Immature natural killer cell (primary cell): ENCODE measurements around the gene ERVK3-1. TPM values are rescaled to one million over a fixed set of nuclear protein-coding genes. Genes with fewer than 3 reads are reported as not detected.
A peak's percentile ranks its signal among the peaks of the same experiment; 100 is the strongest.
"Not testable (repeated sequence)": the region's sequence is repeated elsewhere in the genome, so short reads cannot be mapped to it uniquely, and the experiment has no call there.

ENCODE experiments used
- DNase-seq, 3 donors: peaks; one replicate each; pipeline ENCODE4 v3.0.0; 2022; ENCODE audit warnings: mixed read lengths in 1 of 3
- H3K27ac Mint-ChIP-seq, 6 donors: one replicate each; pipeline ENCODE4 v1.8.0; 2020; ENCODE audit warnings: mixed read lengths in 6 of 6, mild to moderate bottlenecking in 5 of 6, inconsistent platforms in 4 of 6, moderate library complexity in 3 of 6
- H3K27me3 Mint-ChIP-seq, 3 donors: one replicate each; pipeline ENCODE4 v1.8.0; 2020 to 2021; ENCODE audit warnings: low read depth in 3 of 3, mild to moderate bottlenecking in 3 of 3, mixed read lengths in 3 of 3, moderate library complexity in 3 of 3, inconsistent platforms in 1 of 3
- H3K36me3 Mint-ChIP-seq, 3 donors: one replicate each; pipeline ENCODE4 v1.8.0; 2020; ENCODE audit warnings: mixed read lengths in 3 of 3, inconsistent platforms in 2 of 3, mild to moderate bottlenecking in 2 of 3
- H3K4me1 Mint-ChIP-seq, 2 donors: one replicate each; pipeline ENCODE4 v1.8.0; 2020; ENCODE audit warnings: inconsistent platforms in 2 of 2, mild to moderate bottlenecking in 2 of 2, mixed read lengths in 2 of 2, moderate library complexity in 1 of 2
- H3K4me3 Mint-ChIP-seq, 5 donors: one replicate each; pipeline ENCODE4 v1.8.0; 2020; ENCODE audit warnings: mild to moderate bottlenecking in 5 of 5, mixed read lengths in 5 of 5, inconsistent platforms in 3 of 5, moderate library complexity in 3 of 5
- H3K9me3 Mint-ChIP-seq, 6 donors: one replicate each; pipeline ENCODE4 v1.8.0; 2020; ENCODE audit warnings: mild to moderate bottlenecking in 6 of 6, mixed read lengths in 6 of 6, inconsistent platforms in 4 of 6, moderate library complexity in 3 of 6
- polyA plus RNA-seq, 3 donors: library from polyadenylated mRNA; unstranded; fragments of 300-500 nt; fragmentation: Illumina TruSeq; gene quantifications; one replicate each; pipeline ENCODE4 v1.2.3, GENCODE V29; 2021

The ERVK3-1 gene, protein sequence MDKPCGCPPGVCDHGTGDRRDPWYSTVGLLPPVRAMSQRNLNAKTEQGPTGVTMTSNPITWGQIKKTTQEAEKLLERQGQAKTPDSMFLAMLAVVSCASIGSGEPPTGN
- 100 to 1,000 TPM in 1 of 3 donors, 10 to 100 TPM in 2; 76.5 to 113 (median 91.6) TPM for polyA plus RNA-seq

GRCh38 chr19:58305065-58305931 is at the start of gene ERVK3-1:
Gene ERVK3-1 (plus strand): TSS chr19:58305377. CDS start chr19:58312169, 6,792 bp downstream.
- peak; percentile 95 to 96 (median 95) for DNase-seq
- peaks cover 32 to 56% of the 10 kb centered on the region in 2 donors for H3K4me1 Mint-ChIP-seq
- peaks cover 20 to 53% (median 32%) of the 10 kb centered on the region in 3 donors for H3K36me3 Mint-ChIP-seq
- peaks cover 0 to 2% (median 0%) of the 10 kb centered on the region in 6 donors for H3K9me3 Mint-ChIP-seq
- H3K27me3 Mint-ChIP-seq, result peaks cover 8 to 16% (median 11%) of the 10 kb centered on the region in 3 donors
- H3K4me3 Mint-ChIP-seq, result peak within 1 kb of the TSS; percentile 95 to 98 (median 98)
- peak within 1 kb of the TSS; percentile 98 to 100 (median 100) for H3K27ac Mint-ChIP-seq

GRCh38 chr19:58258259-58258658 is 46.9 kb upstream of the ERVK3-1 start:
- H3K4me1 Mint-ChIP-seq, DNase-seq, H3K27me3 Mint-ChIP-seq, H3K4me3 Mint-ChIP-seq: not testable (repeated sequence)
- peak overlapping the region in 1 of 6 donors; percentile 50 for H3K27ac Mint-ChIP-seq
- H3K36me3 Mint-ChIP-seq, result peaks cover 63 to 88% (median 77%) of the 10 kb centered on the region in 3 donors
- peaks cover 52 to 100% (median 95%) of the 10 kb centered on the region in 6 donors for H3K9me3 Mint-ChIP-seq

DNA sequence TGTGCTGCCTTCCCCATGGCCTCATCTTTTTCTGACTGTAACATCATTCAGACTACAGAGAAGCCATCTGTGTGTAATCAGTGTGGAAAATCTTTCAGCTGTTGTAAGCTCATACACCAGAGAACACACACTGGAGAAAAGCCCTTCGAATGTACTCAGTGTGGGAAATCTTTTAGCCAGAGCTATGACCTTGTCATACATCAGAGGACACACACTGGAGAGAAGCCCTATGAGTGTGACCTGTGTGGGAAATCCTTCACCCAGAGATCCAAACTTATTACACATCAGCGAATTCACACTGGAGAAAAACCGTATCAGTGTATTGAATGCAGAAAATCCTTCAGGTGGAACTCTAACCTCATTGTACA is 43.6 kb upstream of the ERVK3-1 start:
- H3K27me3 Mint-ChIP-seq, result peaks cover 0 to 8% (median 2%) of the 10 kb centered on the region in 3 donors
- no peak overlapping the region for H3K4me3 Mint-ChIP-seq
- no peak for DNase-seq
- peaks cover 47 to 68% (median 50%) of the 10 kb centered on the region in 3 donors for H3K36me3 Mint-ChIP-seq
- H3K4me1 Mint-ChIP-seq, result peaks cover 4 to 8% of the 10 kb centered on the region in 2 donors
- H3K27ac Mint-ChIP-seq, result no peak overlapping the region
- H3K9me3 Mint-ChIP-seq, result peaks cover 59 to 99% (median 95%) of the 10 kb centered on the region in 6 donors

DNA sequence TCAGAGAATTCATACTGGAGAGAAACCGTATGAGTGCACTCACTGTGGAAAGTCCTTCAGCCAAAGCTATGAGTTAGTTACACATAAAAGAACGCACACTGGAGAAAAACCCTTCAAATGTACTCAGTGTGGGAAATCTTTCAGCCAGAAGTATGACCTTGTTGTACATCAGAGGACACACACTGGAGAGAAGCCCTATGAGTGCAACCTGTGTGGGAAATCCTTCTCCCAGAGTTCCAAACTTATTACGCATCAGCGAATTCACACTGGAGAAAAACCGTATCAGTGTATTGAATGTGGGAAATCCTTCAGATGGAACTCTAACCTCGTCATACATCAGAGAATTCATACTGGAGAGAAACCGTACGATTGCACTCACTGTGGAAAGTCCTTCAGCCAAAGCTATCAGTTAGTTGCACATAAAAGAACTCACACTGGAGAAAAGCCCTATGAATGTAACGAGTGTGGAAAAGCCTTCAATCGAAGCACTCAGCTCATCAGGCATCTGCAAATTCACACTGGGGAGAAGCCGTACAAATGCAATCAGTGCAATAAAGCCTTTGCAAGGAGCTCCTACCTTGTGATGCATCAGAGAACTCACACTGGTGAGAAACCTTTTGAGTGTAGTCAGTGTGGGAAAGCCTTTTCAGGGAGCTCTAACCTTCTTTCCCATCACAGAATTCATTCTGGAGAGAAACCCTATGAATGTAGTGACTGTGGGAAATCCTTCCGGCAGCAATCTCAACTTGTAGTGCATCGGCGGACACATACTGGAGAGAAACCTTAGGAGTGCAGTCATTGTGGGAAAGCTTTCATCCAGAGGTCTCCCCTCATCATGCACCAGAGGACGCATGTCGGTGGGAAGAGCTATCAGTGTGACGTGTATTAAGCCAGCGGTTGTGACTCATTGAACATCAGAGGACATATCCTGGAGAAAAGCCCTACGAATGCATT is 42.9 kb upstream of the ERVK3-1 start:
- Mint-ChIP-seq H3K9me3 (peaks cover 54 to 100% (median 94%) of the 10 kb centered on the region in 6 donors), H3K4me3 (peak overlapping the region in 1 of 5 donors; percentile 54), H3K27ac (no peak overlapping the region), H3K4me1 (peaks cover 4 to 8% of the 10 kb centered on the region in 2 donors), H3K36me3 (peaks cover 47 to 66% (median 49%) of the 10 kb centered on the region in 3 donors), H3K27me3 (peaks cover 0 to 8% (median 2%) of the 10 kb centered on the region in 3 donors)
- DNase-seq, result no peak

GRCh38 chr19:58262922-58263296 is 42.3 kb upstream of the ERVK3-1 start:
- no peak overlapping the region for H3K27ac Mint-ChIP-seq
- H3K9me3 Mint-ChIP-seq, result peaks cover 50 to 99% (median 94%) of the 10 kb centered on the region in 6 donors
- H3K4me1 Mint-ChIP-seq, result peaks cover 2 to 4% of the 10 kb centered on the region in 2 donors
- peaks cover 40 to 60% (median 42%) of the 10 kb centered on the region in 3 donors for H3K36me3 Mint-ChIP-seq
- H3K4me3 Mint-ChIP-seq, result peak overlapping the region in 1 of 5 donors; percentile 54
- DNase-seq, result no peak
- H3K27me3 Mint-ChIP-seq, result peaks cover 0 to 8% (median 2%) of the 10 kb centered on the region in 3 donors

DNA sequence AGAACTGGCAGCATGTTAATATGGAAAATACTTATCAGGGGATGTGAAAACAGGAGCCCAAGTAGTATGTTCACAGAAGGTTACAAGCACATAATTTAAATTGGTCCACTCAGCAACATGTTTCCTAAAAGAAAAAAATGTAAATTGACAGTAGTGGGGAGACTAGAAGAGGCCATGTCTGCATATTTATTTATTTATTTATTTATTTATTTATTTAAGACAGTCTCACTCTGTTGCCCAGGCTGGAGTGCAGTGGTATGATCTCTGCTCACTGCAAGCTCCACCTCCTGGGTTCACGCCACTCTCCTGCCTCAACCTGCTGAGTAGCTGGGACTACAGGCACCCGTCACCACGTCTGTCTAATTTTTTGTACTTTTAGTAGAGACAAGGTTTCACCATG is 40.1 kb upstream of the ERVK3-1 start:
- Mint-ChIP-seq H3K36me3 (peaks cover 33 to 52% (median 35%) of the 10 kb centered on the region in 3 donors), H3K4me3 (no peak overlapping the region), H3K9me3 (peaks cover 54 to 95% (median 91%) of the 10 kb centered on the region in 6 donors), H3K27ac (no peak overlapping the region), H3K27me3 (peaks cover 0 to 5% (median 2%) of the 10 kb centered on the region in 3 donors), H3K4me1 (no peaks in the 10 kb centered on the region)
- DNase-seq, result no peak

- H3K9me3 Mint-ChIP-seq, result peaks cover 42 to 86% (median 83%) of the 10 kb centered on the region in 6 donors
- H3K36me3 Mint-ChIP-seq, result peaks cover 31 to 48% (median 38%) of the 10 kb centered on the region in 3 donors
Measured at GRCh38 chr19:58268344-58268743, 36.8 kb upstream of the ERVK3-1 start.

DNA sequence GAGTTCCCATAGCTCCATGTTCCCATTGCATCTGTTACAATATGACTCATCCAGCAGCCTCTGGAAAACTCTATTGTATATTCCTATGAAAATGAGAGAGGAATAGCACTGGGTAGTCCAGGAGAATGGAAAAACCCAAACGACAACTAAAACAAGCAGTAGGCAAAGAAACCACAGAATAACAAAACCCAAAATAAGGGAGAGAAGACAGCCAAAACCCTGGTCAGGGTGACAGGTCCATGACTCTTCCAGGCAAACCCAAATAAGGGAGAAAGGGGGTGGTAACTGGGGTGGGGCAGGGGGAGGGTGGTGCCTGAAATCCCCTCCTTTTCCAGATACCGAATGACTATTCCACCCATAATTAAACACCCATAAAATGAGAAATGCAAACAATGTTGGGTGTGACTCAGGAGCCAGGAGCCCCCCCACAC is 30.4 kb upstream of the ERVK3-1 start:
- Mint-ChIP-seq H3K27ac (no peak overlapping the region), H3K36me3 (peaks cover 32 to 50% (median 45%) of the 10 kb centered on the region in 3 donors), H3K27me3 (peaks cover 4 to 10% (median 7%) of the 10 kb centered on the region in 3 donors), H3K4me1 (peaks cover 21 to 30% of the 10 kb centered on the region in 2 donors), H3K9me3 (peaks cover 15 to 40% (median 32%) of the 10 kb centered on the region in 6 donors), H3K4me3 (no peak overlapping the region)
- DNase-seq, result no peak

More at GRCh38 chr19:58268344-58268743, 36.8 kb upstream of the ERVK3-1 start:
- no peak overlapping the region for H3K27ac Mint-ChIP-seq
- no peak for DNase-seq
- no peaks in the 10 kb centered on the region for H3K4me1 Mint-ChIP-seq
- H3K27me3 Mint-ChIP-seq, result peaks cover 0 to 5% (median 0%) of the 10 kb centered on the region in 3 donors
- H3K4me3 Mint-ChIP-seq, result no peak overlapping the region

DNA sequence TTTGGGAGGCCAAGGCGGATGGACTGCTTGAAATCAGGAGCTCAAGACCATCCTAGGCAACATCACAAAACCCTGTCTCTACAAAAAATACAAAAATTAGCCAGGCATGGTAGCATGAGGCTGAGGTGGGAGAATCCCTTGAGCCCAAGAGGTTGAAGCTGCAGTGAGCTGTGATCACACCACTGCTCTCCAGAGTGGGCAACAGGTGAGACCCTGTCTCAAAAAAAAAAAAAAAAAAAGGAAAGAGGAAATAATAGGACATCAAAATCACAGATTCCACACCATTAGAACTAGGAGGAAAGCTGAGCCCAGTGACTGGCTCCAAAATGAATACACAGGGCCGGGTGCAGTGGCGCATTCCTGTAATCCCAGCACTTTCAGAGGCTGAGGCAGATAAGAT is 29.6 kb upstream of the ERVK3-1 start:
- Mint-ChIP-seq H3K36me3 (peaks cover 27 to 44% (median 39%) of the 10 kb centered on the region in 3 donors), H3K27ac (no peak overlapping the region), H3K27me3 (peaks cover 4 to 10% (median 7%) of the 10 kb centered on the region in 3 donors), H3K9me3 (peaks cover 11 to 34% (median 24%) of the 10 kb centered on the region in 6 donors), H3K4me1 (peaks cover 29 to 38% of the 10 kb centered on the region in 2 donors), H3K4me3 (no peak overlapping the region)
- DNase-seq, result no peak

DNA sequence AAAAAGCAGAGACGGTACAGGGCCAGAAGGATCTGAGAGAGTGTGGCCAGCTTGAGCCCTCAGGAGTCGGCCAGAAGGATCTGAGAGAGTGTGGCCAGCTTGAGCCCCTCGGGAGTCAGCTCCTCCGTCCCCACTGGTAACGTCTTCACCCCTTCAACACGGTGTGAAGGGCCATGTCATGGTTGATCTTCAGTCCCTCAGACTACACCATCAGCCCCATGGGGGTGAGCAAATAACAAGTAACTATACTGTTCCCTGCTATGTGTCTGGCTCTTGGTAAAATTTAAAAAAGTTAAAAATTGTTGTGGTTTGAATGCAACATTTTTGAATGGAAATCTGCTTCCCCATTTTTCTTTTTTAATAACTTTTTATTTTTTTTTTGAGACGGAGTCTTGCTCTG is 28.0 kb upstream of the ERVK3-1 start:
- Mint-ChIP-seq H3K4me1 (peaks cover 36 to 54% of the 10 kb centered on the region in 2 donors), H3K27me3 (peaks cover 4 to 10% (median 7%) of the 10 kb centered on the region in 3 donors), H3K4me3 (peak overlapping the region; percentile 54 to 96 (median 67)), H3K27ac (peak overlapping the region in 2 of 6 donors; percentile 22 to 29), H3K36me3 (peaks cover 15 to 33% (median 23%) of the 10 kb centered on the region in 3 donors), H3K9me3 (peaks cover 7 to 20% (median 9%) of the 10 kb centered on the region in 6 donors)
- DNase-seq, result no peak

- Mint-ChIP-seq H3K4me1 (peaks cover 36 to 56% of the 10 kb centered on the region in 2 donors), H3K27me3 (peaks cover 4 to 10% (median 7%) of the 10 kb centered on the region in 3 donors), H3K27ac (peak overlapping the region; percentile 89 to 95 (median 94)), H3K36me3 (peaks cover 15 to 29% (median 19%) of the 10 kb centered on the region in 3 donors), H3K4me3 (peak overlapping the region; percentile 86 to 97 (median 91)), H3K9me3 (peaks cover 3 to 15% (median 6%) of the 10 kb centered on the region in 6 donors)
- DNase-seq, result no peak
Measured at GRCh38 chr19:58277748-58278540, 27.2 kb upstream of the ERVK3-1 start.

DNA sequence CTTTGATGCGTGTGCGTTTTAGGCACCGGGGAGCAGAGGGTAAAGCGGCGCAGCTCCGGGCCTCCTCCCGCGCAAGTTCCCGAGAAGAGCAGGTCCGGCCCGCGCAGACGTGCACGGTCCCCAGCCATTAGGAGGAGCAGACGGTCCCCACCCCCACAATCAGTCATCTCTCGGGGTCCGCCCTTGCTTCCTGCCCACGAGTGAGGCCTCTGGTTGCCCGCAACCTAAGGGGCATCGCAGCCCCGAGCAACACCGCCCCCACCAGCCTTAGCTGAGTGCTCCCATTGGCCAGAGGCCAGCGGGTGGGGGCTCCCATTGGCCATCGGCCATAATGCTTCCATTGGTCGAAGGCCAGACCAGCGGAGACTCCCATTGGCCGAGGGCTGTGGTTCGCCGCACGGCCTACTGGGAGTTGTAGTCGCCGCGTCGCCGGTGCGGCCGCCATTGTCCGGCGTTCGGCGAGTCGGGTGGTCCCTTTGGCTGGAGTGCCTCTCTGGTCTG is 26.6 kb upstream of the ERVK3-1 start, which contains the start of gene ZNF8:
Gene ZNF8 (plus strand): TSS at position 415 of the 501 bp plus-strand sequence. CDS start 127 bp downstream, outside the sequence.
- Mint-ChIP-seq H3K27ac (peak within 1 kb of the TSS; percentile 89 to 95 (median 94)), H3K4me1 (peaks cover 36 to 56% of the 10 kb centered on the region in 2 donors), H3K4me3 (peak within 1 kb of the TSS; percentile 86 to 97 (median 91)), H3K27me3 (peaks cover 4 to 10% (median 7%) of the 10 kb centered on the region in 3 donors), H3K9me3 (peaks cover 3 to 13% (median 4%) of the 10 kb centered on the region in 6 donors), H3K36me3 (peaks cover 15 to 33% (median 23%) of the 10 kb centered on the region in 3 donors)
- peak; percentile 96 to 98 (median 97) for DNase-seq
